HCT116 (cell line): ENCODE results near the gene GNGT1. TPM values are rescaled to one million over a fixed set of nuclear protein-coding genes. Genes with fewer than 3 reads are reported as not detected.

Experiments used
- ATAC-seq: fragments of 200-7000 bp; cut with Tn5 transposase; 2 replicates; pipeline ENCODE4 v1.9.1; 2020; ENCODE audit warnings: mild to moderate bottlenecking, moderate library complexity
- BruUV-seq: library from RNA; stranded (reverse); fragments of 400-500 nt; replicated peaks from 2 replicates; lab custom pipeline; 2021; lab: Mats Ljungman, UMichigan
- CTCF ChIA-PET: fragments of 300-600 bp; sonication (Branson Sonifier 250); formaldehyde crosslinking; loops from one replicate; lab custom pipeline; 2021; ENCODE audit warnings: antibody characterized with exemption; lab: Charles Lee
- POLR2A ChIA-PET: fragments of 300-600, 350-600 bp; sonication (Branson Sonifier 250); formaldehyde crosslinking; loops from one replicate; lab custom pipeline; 2021; ENCODE audit warnings: antibody characterized with exemption; lab: Charles Lee
- RAD21 ChIA-PET, 2 experiments: fragments of 300-600 bp; sonication (Branson Sonifier 250); formaldehyde crosslinking; loops; one replicate each; lab custom pipeline; 2023; ENCODE audit warnings: low total read pairs in 2 of 2; ENCODE audit not compliant: uncharacterized antibody in 2 of 2, unreplicated experiment in 2 of 2, low non-redundant PET in 1 of 2; lab: Charles Lee
- DNase-seq: peaks from one replicate; pipeline ENCODE4 v3.0.0-alpha.2; 2010; ENCODE audit warnings: low read depth, low spot score
- H2AFZ ChIP-seq: fragments of 200-600 bp; shearing (Covaris generic), sonication (generic); 2 replicates; pipeline ENCODE4 v1.6.1; 2017; ENCODE audit warnings: low read depth, mixed run types, mixed read lengths, antibody characterized with exemption, low read length; ENCODE audit not compliant: poor library complexity, severe bottlenecking
- H3K27ac ChIP-seq: 2 replicates; pipeline ENCODE4 v1.5.1; 2012; ENCODE audit warnings: low read depth, low read length
- H3K27me3 ChIP-seq: fragments of 200-600 bp; sonication (generic); 2 replicates; pipeline ENCODE4 v1.6.1; 2016; ENCODE audit warnings: mixed run types, low read length, mixed read lengths; ENCODE audit not compliant: insufficient read depth
- H3K36me3 ChIP-seq, 2 experiments: fragments of 200-500 bp in 1 of 2; fragments of 200-600 bp in 1 of 2; sonication (Bioruptor generic) in 1 of 2; sonication (generic) in 1 of 2; 2 replicates each; pipeline versions ENCODE4 v1.5.1 to v1.6.1; 2014 to 2016; ENCODE audit warnings: low read length in 2 of 2, inconsistent platforms in 1 of 2, mixed read lengths in 1 of 2, mixed run types in 1 of 2; ENCODE audit not compliant: insufficient read depth in 2 of 2, control insufficient read depth in 1 of 2
- H3K4me1 ChIP-seq, 2 experiments: fragments of 200-600 bp in 1 of 2; sonication (generic) in 1 of 2; 2 replicates each; pipeline versions ENCODE4 v1.5.1 to v1.6.1; 2012 to 2017; ENCODE audit warnings: low read length in 2 of 2, inconsistent platforms in 1 of 2, mild to moderate bottlenecking in 1 of 2, mixed read lengths in 1 of 2, mixed run types in 1 of 2, moderate library complexity in 1 of 2; ENCODE audit not compliant: insufficient read depth in 2 of 2, control insufficient read depth in 1 of 2
- H3K4me2 ChIP-seq: fragments of 200-600 bp; sonication (generic); 2 replicates; pipeline ENCODE4 v1.6.1; 2017; ENCODE audit warnings: mixed run types, low read length, mixed read lengths
- H3K4me3 ChIP-seq, 2 experiments: fragments of 200-600 bp in 1 of 2; sonication (generic) in 1 of 2; replicated peaks in 1 of 2; 2 replicates each; pipeline ENCODE4 v1.5.1; 2011 to 2016; ENCODE audit warnings: low read length in 2 of 2, control low read depth in 1 of 2, low read depth in 1 of 2, mild to moderate bottlenecking in 1 of 2, mixed read lengths in 1 of 2, mixed run types in 1 of 2
- H3K79me2 ChIP-seq: fragments of 200-600 bp; sonication (generic); 2 replicates; pipeline ENCODE4 v1.6.1; 2017; ENCODE audit warnings: mild to moderate bottlenecking, mixed run types, low read length, moderate library complexity, mixed read lengths; ENCODE audit not compliant: insufficient read depth
- H3K9ac ChIP-seq: fragments of 200-600 bp; sonication (generic); 2 replicates; pipeline ENCODE4 v1.6.1; 2016; ENCODE audit warnings: low read length, mixed read lengths
- H3K9me2 ChIP-seq: fragments of 200-600 bp; sonication (generic), shearing (Covaris generic); 2 replicates; pipeline ENCODE4 v1.6.1; 2017; ENCODE audit warnings: mixed run types, mild to moderate bottlenecking, moderate library complexity; ENCODE audit not compliant: insufficient read depth
- H3K9me3 ChIP-seq, 2 experiments: fragments of 200-500 bp in 1 of 2; fragments of 200-600 bp in 1 of 2; sonication (Bioruptor generic) in 1 of 2; sonication (generic) in 1 of 2; 2 replicates each; pipeline ENCODE4 v1.6.1; 2014 to 2017; ENCODE audit warnings: low read length in 2 of 2, mixed read lengths in 2 of 2, inconsistent platforms in 1 of 2, low read depth in 1 of 2, mild to moderate bottlenecking in 1 of 2, mixed run types in 1 of 2, moderate library complexity in 1 of 2; ENCODE audit not compliant: control insufficient read depth in 1 of 2, insufficient read depth in 1 of 2
- H4K20me1 ChIP-seq: fragments of 200-600 bp; sonication (generic), shearing (Covaris generic); 2 replicates; pipeline ENCODE4 v1.6.1; 2017; ENCODE audit warnings: mixed run types, mild to moderate bottlenecking, moderate library complexity; ENCODE audit not compliant: insufficient read depth
- EGR1 ChIP-seq: IDR thresholded peaks from 2 replicates; pipeline ENCODE4 v1.6.1; 2012; ENCODE audit warnings: low read depth
- ELF1 ChIP-seq: IDR thresholded peaks from 2 replicates; pipeline ENCODE4 v1.6.1; 2012; ENCODE audit warnings: low read depth, borderline replicate concordance
- FOSL1 ChIP-seq: IDR thresholded peaks from 2 replicates; pipeline ENCODE4 v1.6.1; 2012; ENCODE audit warnings: low read depth
- POLR2A ChIP-seq: IDR thresholded peaks from 2 replicates; pipeline ENCODE4 v1.7.0; 2011; ENCODE audit warnings: borderline replicate concordance; ENCODE audit not compliant: insufficient read depth, insufficient read length; ENCODE audit errors: extremely low read depth
- SIN3A ChIP-seq: IDR thresholded peaks from 2 replicates; pipeline ENCODE4 v1.6.1; 2012; ENCODE audit warnings: low read depth
- SRF ChIP-seq: IDR thresholded peaks from 2 replicates; pipeline ENCODE4 v1.6.1; 2012; ENCODE audit warnings: low read depth
- YY1 ChIP-seq: IDR thresholded peaks from 2 replicates; pipeline ENCODE4 v1.6.1; 2011; ENCODE audit warnings: low read length, low read depth, moderate library complexity, mild to moderate bottlenecking; ENCODE audit not compliant: insufficient replicate concordance; ENCODE audit errors: extremely low read depth
- ZNF274 ChIP-seq: fragments of 200-500 bp; sonication (Bioruptor generic); IDR thresholded peaks from 2 replicates; pipeline ENCODE4 v1.6.1; 2014; ENCODE audit warnings: mild to moderate bottlenecking, low read depth, low read length, inconsistent platforms
- intact Hi-C: fragments of 100-400 bp; cut with micrococcal nuclease; formaldehyde crosslinking; loops from 2 replicates; pipeline ENCODE4 v1.10.0; 2022
- total RNA-seq: library from RNA; stranded (reverse); gene quantifications from one replicate; pipeline ENCODE4 v1.2.1, GENCODE V29; 2021; ENCODE audit not compliant: unreplicated experiment
- TF ChIP-seq, protein P1 (sequence below): IDR thresholded peaks from 2 replicates; pipeline ENCODE4 v1.6.1; 2012
- TF ChIP-seq, protein P2 (sequence below): IDR thresholded peaks from 2 replicates; pipeline ENCODE4 v1.6.1; 2011; ENCODE audit warnings: mild to moderate bottlenecking, low read length, moderate library complexity; ENCODE audit not compliant: insufficient replicate concordance; ENCODE audit errors: extremely low read depth
- TF ChIP-seq, protein P3 (sequence below): IDR thresholded peaks from 2 replicates; pipeline ENCODE4 v1.6.1; 2012; ENCODE audit warnings: low read depth

Gene GNGT1
- total RNA-seq, 1 experiment from 2014 or later = 0.91 TPM

DNA sequence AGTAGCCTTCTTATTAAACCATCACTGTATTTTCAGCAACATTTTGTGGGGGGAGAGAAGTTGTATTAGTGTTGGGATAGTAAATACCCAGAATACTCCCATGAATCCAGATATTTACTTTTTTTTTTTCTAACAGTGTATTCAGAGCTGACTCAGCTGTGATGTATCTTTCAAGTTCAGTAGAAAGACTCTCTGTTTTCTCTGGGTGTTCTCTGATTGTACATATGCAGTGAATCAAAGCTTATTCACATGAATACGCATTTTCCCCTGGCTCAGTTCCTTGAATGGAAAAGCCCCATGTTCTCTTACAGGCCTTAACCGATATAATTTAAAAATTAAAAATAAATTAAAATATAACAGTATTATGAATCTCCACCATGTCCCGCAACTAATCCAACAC, 17.1 kb upstream of the GNGT1 start (continued):
- no peak for TF ChIP-seq ELF1
- no peak for TF ChIP-seq EGR1

DNA sequence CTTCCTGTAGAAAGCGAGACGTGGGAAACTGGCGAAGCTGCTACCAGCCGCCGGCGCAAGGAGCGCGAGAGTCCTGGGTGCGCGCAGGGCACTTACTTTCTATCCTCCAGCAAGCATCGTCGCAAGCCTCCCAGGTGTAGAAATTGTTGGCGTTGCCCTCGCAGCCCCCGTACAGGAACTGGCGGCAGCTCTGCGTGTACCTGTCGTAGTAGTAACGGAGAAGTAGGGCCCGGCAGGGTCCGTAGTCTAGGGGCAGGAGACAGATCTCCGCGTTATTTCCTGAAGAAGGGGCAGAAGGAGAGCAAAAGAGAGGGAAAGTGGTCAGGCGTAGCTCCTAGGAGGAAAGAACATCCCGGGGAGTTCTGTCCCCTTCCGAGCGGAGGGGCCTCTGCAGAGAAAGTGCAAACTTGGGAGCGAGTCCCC, 16.3 kb upstream of the GNGT1 start:
- Histone ChIP-seq H2AFZ (no peak overlapping the region), H3K27ac (no peak overlapping the region), H3K27me3 (no peaks in the 10 kb centered on the region), H3K4me1 (no peaks in the 10 kb centered on the region), H3K4me3 (no peak overlapping the region), H3K9ac (no peak overlapping the region), H3K9me2 (no peaks in the 10 kb centered on the region), H3K79me2 (no peaks in the 10 kb centered on the region), H3K4me2 (no peak overlapping the region), H4K20me1 (no peaks in the 10 kb centered on the region), H3K9me3 (no peaks in the 10 kb centered on the region), H3K36me3 (no peaks in the 10 kb centered on the region)
- ChIA-PET POLR2A (no interaction called here), CTCF (interaction anchor here (1.1 kb wide), 1 partner anchor 13 kb away, joined by 4 read pairs; no protein-coding TSS in a partner anchor), RAD21 (no interaction called here)
- intact Hi-C loops = no loop called here
- ATAC-seq (no peak), DNase-seq (no peak)
- BruUV-seq = no TSS peak
- TF ChIP-seq ELF1 (no peak), EGR1 (no peak), FOSL1 (no peak), SIN3A (no peak), ZNF274 (no peak), SRF (no peak), POLR2A (no peak), YY1 (no peak)
- TF ChIP-seq, protein P1, sequence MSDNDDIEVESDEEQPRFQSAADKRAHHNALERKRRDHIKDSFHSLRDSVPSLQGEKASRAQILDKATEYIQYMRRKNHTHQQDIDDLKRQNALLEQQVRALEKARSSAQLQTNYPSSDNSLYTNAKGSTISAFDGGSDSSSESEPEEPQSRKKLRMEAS = no peak
- TF ChIP-seq, protein P2, sequence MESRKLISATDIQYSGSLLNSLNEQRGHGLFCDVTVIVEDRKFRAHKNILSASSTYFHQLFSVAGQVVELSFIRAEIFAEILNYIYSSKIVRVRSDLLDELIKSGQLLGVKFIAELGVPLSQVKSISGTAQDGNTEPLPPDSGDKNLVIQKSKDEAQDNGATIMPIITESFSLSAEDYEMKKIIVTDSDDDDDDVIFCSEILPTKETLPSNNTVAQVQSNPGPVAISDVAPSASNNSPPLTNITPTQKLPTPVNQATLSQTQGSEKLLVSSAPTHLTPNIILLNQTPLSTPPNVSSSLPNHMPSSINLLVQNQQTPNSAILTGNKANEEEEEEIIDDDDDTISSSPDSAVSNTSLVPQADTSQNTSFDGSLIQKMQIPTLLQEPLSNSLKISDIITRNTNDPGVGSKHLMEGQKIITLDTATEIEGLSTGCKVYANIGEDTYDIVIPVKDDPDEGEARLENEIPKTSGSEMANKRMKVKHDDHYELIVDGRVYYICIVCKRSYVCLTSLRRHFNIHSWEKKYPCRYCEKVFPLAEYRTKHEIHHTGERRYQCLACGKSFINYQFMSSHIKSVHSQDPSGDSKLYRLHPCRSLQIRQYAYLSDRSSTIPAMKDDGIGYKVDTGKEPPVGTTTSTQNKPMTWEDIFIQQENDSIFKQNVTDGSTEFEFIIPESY = no peak
- TF ChIP-seq, protein P3, sequence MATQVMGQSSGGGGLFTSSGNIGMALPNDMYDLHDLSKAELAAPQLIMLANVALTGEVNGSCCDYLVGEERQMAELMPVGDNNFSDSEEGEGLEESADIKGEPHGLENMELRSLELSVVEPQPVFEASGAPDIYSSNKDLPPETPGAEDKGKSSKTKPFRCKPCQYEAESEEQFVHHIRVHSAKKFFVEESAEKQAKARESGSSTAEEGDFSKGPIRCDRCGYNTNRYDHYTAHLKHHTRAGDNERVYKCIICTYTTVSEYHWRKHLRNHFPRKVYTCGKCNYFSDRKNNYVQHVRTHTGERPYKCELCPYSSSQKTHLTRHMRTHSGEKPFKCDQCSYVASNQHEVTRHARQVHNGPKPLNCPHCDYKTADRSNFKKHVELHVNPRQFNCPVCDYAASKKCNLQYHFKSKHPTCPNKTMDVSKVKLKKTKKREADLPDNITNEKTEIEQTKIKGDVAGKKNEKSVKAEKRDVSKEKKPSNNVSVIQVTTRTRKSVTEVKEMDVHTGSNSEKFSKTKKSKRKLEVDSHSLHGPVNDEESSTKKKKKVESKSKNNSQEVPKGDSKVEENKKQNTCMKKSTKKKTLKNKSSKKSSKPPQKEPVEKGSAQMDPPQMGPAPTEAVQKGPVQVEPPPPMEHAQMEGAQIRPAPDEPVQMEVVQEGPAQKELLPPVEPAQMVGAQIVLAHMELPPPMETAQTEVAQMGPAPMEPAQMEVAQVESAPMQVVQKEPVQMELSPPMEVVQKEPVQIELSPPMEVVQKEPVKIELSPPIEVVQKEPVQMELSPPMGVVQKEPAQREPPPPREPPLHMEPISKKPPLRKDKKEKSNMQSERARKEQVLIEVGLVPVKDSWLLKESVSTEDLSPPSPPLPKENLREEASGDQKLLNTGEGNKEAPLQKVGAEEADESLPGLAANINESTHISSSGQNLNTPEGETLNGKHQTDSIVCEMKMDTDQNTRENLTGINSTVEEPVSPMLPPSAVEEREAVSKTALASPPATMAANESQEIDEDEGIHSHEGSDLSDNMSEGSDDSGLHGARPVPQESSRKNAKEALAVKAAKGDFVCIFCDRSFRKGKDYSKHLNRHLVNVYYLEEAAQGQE = no peak
